HG02852 (cell line): ENCODE results near the gene CROCC2.

Experiments used
- ATAC-seq: cut with Tn5 transposase; IDR thresholded peaks from one replicate; pipeline ENCODE4 v1.9.1; 2021; ENCODE audit warnings: mild to moderate bottlenecking, moderate library complexity; ENCODE audit not compliant: unreplicated experiment

CROCC2 gene

DNA sequence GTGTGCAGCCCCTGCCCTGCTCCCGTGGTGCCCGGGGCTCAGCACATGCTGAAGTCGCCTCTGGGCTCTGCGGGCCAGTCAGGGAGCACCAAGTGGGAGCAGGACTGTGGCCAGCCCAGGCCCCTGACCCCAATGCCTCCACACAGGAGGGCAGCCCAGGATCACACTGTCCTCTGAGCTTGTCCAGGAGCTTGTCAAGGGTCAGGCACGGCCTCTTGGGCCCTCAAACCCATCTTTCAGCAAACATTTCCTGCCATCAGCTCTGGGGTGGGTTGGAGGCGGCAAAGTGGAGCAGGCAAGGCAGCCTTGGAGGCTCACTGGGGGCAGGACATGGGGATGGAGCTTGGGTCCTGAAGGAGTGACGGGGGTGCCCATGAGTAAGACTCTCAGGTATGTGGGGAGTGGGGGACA lies 102.6 kb downstream of the CROCC2 start:
- no peak for ATAC-seq

DNA sequence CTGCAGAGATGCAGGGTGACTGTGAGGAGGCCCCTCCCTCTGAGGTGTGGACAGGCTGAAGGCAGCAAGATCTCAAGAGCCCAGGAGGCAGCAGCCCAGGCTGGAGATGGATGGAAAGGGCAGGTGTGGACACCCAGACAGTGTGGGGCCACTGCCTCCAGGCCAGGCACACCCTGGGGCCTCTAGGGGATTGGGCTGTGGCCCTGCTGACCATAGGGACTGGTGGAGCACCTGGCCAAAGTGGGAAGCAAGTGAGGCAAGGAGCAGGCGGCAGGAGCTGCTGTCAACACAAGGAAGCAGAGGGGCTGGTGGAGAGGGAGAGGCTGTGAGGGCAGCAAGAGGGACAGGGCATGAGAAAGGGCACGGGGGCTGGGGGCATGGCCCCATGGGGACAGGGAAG lies 103.1 kb downstream of the CROCC2 start:
- ATAC-seq: no peak

DNA sequence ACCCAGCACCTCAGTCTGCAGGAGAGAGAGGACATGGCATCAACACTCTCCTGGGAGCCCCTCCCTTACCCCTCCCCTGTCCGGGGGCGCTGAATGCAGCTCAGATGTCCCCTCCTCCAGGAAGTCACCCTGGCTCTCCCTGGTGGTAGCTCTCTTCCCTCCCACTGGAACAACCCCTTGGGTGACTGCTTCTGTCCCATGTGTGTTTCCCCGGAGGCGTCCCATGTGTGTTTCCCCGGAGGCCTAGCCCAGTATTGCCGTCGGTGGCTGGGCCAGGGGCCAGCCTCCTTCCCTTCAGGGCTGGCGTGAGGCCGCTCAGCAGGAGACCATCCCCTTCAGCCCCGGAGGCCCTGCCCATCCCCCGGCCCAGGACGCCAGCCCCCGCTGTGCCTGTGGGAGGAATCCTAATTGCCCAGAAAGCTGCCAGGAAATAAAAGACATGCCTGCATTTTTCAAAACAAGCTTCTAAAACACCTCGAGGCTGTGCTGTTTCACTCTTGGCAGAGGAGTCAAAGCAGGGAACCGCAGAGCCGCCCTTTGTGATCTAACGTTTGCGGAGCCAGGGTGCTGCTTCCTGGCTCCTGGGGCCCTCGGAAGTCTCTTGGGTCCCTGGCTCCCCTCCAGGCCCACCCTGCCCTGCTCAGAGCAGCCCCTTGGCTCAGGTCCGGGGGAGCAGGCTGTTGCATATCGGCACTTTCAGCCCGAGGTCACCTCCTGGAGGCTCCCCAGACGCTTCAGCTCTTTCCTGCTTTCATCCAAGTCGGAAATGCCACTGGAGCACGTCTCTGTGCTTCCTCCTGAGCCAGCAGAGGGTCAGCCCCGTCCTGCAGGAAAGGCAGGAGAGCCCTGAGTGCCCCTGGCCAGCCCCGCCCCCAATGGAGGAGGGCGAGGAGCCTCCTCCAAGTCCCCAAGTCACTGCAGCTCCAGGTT lies 103.7 kb downstream of the CROCC2 start:
- ATAC-seq: no peak

DNA sequence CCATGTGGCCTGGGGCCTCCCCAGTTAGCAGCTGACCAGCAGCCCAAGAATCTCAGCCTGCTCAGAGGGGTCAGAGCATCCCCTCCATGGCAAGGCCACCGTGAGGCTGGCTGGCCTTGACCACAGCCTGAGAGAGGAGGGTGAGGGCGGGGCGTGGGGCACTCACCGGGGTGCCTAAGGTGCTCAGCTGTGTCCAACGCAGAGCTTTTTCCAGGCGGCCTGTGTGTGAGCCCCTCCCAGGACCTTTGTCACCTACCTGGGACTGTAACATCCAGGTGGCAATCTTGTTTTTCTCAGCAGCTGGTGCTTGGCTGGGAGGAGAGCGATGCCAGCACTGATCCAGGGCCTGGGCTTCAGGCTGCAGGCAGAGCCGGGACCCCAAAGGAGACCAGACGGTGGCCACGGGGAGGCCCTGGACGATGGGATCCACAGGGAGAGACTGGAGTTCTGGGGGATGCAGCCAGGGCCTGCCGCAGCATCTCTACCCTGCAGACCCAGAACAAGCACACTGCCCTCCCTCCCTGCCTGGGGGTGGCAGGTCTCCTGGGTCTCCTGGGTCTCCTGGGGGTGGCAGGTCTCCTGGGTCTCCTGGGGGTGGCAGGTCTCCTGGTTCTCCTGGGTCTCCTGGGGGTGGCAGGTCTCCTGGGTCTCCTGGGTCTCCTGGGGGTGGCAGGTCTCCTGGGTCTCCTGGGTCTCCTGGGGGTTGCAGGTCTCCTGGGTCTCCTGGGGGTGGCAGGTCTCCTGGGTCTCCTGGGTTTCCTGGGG lies 104.6 kb downstream of the CROCC2 start:
- ATAC-seq: no peak

DNA sequence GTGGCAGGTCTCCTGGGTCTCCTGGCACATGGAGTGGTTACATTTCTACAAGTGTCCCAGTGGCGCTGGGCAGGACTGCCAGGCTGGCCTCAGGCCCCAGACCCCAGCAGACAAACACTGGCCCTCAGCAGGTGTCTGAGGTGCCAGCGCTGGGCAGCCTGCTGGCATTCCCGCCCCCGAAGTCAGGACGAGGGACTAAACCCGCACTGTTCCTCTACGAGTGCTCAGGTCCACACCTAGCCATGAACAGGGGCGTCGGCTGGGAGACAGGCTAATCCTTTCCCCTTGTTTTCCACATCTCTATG lies 105.1 kb downstream of the CROCC2 start:
- ATAC-seq: no peak

DNA sequence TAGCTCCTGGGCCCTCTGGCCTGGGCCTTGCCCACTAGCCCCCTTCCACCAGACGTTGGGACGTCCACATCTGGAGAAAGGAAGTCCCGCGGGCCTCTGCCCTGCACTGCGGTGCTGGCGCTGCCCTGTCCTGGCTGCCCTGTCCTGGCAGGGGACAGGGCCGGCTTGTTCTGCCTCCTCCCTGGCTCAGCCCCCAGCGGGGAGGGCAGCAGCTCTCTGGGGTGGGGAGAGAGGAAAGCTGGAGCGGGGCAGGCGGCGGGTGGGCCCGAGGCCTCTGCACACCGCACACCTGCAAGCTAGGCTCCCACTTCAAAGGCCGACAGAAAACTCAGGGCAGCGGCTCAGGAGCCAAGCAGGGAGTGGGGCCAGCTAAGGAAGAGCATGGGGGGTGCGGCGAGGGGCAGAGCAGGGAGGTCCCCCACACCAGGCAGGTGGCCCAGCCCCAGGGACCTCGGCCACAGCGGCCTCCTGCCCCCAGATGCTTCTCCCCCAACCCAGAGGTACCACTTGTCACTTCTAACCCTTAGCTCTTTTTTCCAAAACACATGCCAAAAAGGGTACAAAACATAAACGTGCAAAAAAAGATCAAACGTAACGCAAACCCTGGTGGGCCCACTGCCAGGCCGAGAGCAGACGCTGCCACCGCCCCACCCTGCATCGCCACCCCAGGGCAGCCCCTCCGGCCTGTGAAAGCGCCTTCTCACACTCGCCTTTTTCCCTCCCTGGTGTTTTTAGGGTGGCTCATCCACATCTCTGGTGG lies 105.8 kb downstream of the CROCC2 start:
- no peak for ATAC-seq

DNA sequence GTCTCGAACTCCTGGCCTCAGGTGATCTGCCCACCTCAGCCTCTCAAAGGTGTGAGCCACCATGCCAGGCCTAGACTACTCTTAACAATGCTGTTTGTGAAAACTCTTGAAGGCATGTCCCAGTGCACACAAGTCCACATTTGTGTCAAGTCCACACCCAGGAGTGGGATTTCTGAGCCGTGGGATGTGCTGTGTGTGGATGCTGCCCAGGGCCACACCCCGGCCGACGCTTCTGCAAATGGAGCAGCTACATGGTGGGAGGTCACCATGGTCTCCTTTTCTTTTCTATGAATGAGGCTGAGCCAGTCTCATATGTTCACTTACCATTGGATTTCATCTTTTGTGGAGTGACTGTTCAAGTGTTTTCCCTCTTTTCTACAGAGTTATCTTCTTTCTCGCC lies 108.1 kb downstream of the CROCC2 start:
- ATAC-seq: no peak

DNA sequence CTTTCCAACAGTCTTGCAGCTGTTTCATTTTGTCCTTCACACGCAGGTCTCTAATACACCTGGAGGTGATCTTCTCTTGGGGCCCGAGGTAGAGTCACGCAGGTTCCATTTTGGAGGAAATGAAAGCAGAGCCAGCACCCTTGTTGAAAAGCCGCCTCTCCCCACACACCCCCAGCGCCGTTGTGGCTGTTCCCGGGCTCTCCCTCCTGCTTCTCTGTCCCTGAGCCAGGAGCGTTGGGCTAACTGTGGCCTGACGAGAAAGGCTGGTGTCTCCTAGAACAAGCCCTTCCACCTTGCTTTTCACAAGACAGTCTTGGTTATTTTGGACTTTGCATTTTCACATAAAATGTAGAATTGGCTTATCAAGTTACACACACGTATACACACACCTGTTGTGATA lies 108.6 kb downstream of the CROCC2 start:
- no peak for ATAC-seq

DNA sequence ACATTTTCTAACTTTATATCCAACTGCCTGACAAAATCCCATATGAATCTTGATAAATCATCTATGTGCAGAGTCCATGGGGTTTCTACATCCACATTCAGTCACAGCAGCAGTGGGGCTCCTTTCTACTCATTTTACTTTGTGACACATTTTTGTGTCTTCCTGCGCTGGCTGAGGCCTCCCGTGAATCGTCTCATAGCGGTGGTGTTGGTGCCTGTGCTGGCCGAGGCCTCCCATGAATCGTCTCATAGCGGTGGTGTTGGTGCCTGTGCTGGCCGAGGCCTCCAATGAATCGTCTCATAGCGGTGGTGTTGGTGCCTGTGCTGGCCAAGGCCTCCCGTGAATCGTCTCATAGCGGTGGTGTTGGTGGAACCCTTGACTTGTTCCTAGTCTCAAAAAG lies 109.3 kb downstream of the CROCC2 start:
- ATAC-seq: no peak

DNA sequence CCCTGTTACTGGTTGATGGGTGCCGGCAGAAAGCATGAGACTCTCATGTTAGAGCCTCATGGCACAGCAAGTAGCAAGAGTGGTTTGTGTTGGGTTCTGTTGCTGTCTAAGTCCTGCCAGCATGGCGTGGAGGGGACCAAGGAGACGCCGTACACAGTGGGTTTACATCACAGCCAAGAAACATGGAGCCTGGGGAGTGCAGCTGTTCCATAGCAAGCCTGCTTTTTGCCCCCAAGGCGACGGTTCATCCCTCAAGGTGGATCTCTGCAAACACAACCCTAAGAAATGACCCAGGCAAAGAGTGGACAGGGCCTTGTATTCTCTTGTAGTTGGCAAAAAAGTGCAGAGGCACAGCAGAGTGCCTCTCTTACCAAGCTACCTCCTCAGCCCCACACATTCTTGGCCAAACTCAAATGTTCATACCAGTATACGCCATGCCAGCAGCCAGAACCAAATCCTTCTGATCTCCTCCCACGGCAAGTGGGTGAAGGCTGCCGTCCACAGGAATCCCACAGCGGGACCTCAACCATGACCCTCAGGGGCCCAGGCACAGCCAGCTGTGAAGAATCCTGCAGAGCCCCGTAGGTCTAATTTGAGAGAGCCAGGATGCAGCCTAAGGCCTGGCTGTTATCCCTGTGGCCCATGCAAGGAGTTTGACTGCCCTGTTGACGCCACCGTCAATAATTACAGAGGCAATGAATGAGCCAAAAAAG lies 111.2 kb downstream of the CROCC2 start:
- ATAC-seq: no peak

DNA sequence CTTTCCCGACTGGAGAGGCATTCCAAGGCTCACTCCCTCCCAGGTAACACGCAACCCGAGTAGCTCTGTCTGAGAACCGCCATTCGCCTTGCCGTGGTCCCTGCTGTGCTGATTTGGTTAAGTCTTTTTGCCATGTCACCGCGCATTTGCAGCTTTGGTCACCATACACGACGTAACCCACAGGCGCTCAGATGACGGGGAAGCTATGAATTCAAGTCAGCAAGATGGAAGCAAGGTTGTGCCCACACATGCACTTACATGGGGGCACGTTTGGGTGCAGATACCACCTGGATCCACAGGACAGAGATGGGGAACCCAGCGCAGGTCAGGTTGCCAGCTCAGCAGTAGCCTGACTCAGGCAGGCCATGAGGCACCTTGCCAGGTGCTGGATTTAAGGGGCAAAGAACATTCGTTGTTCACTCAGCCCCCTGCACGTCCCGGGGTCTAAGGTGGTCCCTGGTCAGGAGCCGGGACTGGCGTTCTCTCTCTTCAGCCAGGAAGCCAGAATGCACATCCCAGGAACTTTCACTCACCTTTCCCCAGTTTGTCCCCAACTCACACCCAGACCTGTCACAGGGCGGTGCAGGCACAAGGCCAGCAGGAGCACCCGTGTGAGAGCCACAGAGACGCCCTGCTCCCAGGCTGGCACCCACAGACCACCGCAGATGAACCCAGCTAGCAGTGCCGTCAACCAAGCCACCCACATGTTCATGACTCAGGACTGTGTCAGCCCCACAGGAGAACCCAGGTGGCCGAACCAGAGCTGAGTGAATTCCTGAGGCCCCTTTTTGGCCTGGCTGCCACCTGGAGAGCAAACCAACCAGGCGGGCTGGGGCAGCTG lies 112.1 kb downstream of the CROCC2 start:
- ATAC-seq: no peak

DNA sequence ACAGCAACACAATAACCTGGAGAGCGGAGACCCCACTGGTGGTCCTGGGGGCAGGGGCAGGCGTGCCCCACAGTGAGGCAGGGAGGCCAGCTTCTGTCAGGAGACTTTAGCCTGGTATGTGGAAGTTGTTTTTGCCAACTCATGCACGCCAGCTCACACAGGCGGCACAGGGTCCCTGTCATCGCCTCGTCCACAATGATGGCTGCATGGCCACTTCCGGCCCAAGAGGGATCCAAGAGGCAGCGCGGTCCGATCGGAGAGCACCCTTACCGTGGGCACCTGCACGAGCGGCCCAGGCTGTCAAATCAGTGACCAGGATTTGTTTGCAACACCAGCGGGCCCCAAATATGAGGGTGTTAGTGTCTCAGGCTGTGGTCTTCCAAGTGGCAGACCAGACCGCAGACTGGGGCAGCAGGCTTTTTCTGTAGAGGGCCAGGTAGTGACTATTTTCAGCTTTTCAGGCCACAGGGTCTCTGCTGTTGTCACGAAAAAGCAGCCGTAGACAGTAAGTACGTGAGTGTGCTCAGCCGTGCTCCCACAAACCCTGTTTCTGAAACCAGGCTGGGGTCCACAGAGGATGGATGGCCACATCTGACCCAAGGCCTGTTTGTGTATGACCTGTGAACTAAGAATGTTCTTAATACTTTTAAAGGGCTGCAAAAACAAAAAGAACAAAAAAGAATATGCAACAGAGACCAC lies 113.5 kb downstream of the CROCC2 start:
- no peak for ATAC-seq

DNA sequence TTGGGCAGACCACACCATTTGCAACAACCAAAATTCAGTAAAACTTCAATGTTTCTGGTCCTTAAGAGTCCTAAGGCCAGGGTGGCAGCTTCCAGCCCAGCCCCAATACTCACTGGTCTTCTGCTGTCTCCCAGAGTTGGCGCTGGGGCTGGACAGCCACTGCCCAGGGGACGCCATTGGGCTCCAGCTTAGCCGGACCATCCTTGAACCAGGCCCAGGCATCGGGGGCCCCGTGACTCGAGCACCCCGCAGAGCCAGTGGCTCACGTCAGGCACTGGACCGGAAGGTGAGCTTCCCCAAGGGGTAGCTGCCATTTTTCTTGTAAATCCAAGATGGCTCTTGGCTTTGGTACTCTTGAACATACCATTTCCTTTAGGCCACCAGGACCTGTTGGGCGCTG lies 114.1 kb downstream of the CROCC2 start:
- ATAC-seq: no peak

DNA sequence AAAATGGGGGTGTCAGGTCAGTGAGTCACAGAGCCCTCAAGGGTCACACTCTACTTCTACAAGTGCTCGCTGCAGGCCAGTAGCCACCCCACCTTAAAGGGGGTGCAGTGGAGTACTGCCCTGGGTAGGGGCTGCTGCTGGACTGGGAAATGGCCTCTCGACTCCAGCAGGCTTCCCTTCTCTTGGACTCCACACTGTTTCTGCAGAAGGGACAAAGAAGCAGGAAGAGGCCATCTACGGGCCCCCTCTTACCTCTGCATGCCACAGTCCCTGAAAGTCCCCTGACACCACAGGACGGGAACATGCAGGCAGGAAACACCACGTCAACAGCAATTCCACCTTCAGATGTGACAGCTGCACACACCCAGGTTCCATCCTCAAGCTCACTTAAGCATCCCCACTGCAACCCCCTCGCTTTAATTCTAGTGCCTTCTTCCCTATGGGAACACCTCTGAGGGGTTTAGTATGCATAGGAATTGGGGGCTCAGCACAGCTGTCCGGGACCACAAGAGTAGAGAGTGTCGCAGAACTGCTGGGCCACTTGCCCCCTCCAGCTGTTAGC lies 114.6 kb downstream of the CROCC2 start:
- no peak for ATAC-seq

DNA sequence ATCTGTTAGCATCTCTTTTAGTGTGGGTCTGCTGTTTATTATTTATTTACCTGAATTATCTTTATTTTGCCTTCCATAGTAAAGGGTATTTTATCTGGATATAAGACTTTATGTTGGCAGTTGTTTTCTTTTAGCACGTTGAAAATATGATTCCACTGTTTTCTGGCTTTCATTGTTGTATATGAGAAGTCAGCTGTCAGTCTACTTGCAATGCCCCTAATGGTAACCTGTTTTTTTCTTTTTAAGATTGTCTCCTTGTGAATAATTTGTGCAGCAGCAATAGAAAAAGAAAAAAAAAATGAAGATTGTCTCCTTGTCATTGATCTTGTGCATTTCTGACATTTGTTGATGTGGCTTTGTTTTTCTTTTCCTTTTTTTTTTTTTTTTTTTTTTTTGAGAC lies 119.5 kb downstream of the CROCC2 start:
- ATAC-seq: no peak

DNA sequence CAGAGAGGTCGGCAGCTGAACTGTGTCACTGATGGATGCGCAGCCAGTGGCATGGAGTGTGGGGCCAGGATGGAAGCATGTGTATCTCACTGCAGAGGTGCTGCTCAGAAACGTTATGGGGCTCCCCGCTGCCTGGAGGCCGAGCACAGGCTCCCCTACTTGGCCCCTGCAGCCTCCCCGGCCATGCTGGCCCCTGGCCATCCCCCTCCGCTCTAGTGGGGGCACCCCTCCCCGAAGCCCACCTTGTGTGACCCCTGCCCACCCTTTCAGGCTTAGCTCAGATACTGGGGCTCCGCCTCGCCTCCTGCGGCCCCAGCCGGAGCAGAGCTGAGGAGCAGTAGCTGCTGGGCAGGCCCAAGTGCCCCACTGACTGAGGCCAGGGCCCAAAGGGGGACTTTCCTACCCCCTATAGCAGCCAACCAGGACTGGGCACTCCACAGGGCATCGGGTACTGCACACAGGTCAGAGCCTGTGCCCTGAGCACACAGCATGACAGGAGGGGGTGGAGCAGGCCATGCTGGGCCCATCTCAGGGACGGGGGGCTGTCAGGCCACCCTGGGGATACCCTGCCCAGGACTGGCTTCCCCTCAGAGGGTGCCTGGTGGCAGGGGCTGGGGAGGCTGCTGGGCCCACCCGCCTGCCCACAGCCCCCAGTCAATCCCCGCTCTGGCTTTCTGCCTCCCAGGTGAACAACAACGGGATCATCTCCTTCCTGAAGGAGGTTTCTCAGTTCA lies 123.6 kb downstream of the CROCC2 start:
- no peak for ATAC-seq

DNA sequence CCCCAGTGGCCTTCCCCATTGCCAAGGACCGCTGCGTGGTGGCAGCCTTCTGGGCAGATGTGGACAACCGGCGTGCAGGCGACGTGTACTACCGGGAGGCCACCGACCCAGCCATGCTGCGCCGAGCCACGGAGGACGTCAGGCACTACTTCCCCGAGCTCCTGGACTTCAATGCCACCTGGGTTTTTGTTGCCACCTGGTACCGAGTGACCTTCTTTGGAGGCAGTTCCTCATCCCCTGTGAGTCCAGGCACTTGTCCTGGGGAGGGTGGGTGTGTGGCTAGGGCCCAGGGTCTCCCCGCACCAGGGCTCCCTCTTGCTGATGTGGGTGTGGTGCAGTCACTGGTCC lies 124.2 kb downstream of the CROCC2 start:
- ATAC-seq: no peak

DNA sequence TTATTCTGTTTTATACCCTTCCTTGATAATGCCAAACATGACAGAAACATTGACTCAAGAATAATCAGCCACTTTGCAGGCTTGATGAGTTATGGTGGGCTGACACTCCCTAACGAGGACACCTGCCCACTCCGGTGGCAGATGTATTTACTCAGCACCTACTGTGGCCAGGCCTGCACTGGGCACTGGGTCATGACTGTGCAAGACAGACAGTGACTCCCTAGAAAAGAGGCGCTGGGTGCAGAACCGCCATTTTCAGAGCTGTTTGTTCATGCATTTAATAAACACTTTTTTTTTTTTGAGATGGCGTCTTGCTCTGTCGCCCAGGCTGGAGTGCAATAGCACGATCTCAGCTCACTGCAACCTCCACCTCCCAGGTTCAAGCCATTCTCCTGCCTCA lies 124.7 kb downstream of the CROCC2 start:
- ATAC-seq: no peak
